Stimulated activated CD4-positive, alpha-beta T cell treated with anti-CD3 and anti-CD28 coated beads, Interleukin-15, amount 100 ng/mL, for 1 hour (primary cell): ENCODE measurements around the gene THRAP3.

Source experiments
- DNase-seq, 2 donors: peaks; one replicate each; pipeline ENCODE4 v3.0.0-alpha.2; 2020; ENCODE audit warnings: low read depth in 1 of 2, low spot score in 1 of 2

THRAP3 gene

GRCh38 chr1:36350659-36351226 is 126.5 kb downstream of the THRAP3 start:
- DNase-seq, result peak in 1 of 2 donors; percentile 32

DNA sequence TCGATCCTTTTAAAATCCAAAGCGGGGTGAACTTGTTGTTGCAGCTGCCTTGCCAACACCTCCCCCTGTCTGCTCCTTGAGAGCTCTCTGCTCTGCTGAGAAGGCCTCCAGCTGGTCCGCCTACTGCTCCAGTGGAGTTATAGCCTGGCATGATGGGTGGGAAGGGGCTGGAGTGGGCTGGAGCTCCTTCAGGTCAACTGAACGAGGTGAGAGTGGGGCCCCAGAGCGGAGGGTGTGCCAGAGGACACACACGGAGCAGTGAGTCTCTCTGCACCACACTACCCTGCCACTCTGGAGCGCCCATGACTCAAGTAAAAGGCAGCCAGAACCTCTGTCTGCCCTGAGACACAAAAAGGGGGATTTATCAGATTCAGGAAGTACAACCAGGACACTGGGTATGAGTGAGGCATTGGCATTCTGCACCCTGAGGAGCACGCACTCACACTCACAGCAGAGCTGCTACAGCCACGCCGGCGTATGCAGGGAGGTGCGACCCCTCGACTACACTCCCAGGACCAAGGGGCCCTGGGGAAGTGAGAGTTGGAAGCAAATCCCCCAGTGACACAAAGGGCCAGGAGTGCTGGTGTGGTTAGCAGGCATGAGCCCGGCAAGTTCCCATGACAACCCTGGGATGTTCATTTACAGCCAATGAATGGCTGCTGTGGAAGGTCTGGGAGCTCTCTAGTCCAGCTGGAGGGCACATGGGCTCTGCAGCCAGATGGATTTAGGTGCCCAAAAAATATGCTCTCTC is 127.2 kb downstream of the THRAP3 start:
- no peak for DNase-seq

DNA sequence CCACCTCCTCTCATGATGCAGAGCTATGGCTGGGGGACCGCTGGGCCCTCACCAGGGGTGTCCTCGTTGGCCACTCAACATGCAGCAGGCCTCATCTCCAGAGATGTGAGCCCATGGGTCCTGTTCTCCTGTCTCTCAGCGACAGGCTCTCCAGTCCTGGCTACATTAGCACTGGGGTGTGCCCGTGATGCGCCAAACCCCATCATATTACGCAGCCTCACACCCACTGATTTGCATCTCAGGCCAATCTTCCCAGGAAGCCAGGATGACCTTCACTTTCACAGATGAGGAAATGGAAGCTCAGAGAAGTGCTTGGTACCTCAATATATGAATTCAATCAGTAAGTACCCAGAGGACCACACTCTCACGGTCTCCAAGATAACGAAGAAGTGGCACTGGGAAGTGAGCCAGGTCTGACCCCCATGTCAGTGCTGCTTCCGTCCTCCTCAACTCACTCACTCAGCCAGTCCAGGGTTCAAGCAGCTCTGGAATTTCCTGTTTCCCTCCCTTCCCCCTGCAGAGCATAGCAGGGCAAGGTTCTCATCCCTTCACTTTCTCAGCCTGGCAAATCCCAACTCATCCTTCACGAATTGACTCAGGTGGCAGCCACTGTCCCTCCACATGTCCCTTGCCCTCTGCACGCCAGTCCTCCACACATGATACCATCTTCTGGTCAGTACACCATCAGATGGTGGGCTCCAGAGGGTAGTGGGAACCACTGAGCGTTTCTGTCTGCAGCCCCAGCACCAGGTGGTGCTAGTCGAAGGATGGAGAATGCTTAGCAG is 128.1 kb downstream of the THRAP3 start:
- DNase-seq, result no peak

- no peak for DNase-seq
Observed at GRCh38 chr1:36352910-36353878, 129.0 kb downstream of the THRAP3 start.

DNA sequence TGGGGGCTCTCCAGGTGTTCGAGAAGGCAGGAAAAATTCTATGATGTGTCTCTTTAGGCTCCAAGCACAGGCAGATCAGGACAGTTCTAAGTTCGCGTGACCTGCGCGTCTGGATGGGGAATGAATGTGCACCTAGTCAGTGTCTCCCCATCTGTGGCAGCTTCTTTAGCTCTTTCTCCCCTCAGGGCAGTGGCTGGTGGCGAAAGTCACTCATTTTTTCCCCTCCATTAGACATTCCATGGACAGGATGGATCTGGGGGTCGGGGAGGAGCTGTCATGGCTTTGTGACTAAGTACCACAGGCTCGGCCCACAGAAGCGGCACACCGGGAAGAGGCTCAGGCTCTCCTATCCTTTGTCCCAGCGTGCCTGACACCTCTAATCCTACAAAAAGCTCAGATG is 130.2 kb downstream of the THRAP3 start:
- no peak for DNase-seq
